LHCN-M2 (cell line): ENCODE data around the gene SPTBN1. TPM values are rescaled to one million over a fixed set of nuclear protein-coding genes. Genes with fewer than 3 reads are reported as not detected.
A peak's percentile ranks its signal among the peaks of the same experiment; 100 is the strongest.
"Not testable (repeated sequence)": the region's sequence is repeated elsewhere in the genome, so short reads cannot be mapped to it uniquely, and the experiment has no call there.

Experiments
- DNase-seq: peaks from one replicate; pipeline ENCODE4 v3.0.0-alpha.2; 2012; ENCODE audit warnings: low read depth
- total RNA-seq: library from RNA; depleted of rRNA; stranded (reverse); fragments of >200 nt; gene quantifications from 2 replicates; pipeline ENCODE4 v1.2.3, GENCODE V29; 2014

SPTBN1 gene
- total RNA-seq, 1 experiment from 2014 or later, result 169 TPM

DNA sequence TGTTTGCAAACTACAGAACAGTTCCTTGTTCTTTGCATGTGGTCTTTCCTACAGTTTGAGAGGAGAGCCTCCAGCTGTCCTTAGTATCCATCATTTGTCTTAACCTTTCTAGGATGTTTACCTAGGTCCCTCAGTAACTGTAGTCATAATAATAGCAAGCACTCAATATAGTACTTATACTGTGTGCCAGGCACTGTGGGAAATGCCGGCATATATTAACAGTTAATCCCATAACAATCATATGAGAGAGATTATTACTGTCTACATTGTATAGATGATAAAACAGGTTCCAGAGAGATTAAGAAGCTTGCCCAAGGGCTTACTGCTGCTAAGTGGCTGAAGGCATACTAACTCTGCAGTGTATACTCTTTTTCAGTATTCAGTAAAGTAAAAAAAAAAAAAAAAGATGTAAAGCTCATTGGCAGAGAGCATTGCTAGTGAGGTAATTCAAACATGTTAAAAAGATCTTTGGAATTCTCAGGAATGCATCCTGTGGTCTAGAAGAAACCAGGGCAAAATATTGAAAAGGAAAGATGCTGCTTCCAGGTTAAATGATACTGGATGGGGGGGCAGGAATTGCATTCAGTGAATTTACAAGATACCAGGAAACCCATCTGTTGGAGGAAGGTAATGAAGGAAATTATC lies 72.3 kb downstream of the SPTBN1 start:
- DNase-seq, result peak; percentile 14

DNA sequence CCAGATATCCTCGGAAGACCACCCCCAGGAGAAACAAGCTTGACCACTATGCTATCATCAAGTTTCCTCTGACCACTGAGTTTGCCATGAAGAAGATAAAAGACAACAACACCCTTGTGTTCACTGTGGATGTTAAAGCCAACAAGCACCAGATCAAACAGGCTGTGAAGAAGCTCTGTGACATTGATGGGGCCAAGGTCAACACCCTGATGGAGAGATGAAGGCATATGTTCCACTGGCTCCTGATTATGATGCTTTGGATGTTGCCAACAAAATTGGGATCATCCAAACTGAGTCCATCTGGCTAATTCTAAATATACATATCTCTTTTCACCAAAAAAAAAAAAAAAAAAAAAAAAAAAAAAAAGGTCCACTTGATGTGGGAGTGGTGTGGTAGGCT lies 73.4 kb downstream of the SPTBN1 start:
- DNase-seq, result not testable (repeated sequence)

DNA sequence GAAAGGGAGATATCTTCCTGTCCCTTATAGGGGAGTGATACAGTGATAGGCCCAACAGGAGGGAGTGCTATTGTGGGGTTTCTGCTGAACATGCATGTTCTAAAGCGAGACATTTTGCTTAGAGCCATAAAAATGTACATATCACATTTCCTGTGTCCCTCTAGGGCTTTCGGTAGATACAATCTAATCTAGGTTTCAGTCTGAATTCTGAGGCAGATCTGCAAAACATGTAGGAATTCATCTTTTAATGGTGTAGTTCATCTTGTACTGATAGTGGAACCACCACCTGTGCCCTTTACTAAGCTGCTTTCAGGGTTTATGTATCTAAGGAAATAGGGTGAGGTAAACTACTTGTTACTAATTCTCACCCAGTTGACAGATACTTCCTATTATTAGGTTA lies 73.8 kb downstream of the SPTBN1 start:
- no peak for DNase-seq

DNA sequence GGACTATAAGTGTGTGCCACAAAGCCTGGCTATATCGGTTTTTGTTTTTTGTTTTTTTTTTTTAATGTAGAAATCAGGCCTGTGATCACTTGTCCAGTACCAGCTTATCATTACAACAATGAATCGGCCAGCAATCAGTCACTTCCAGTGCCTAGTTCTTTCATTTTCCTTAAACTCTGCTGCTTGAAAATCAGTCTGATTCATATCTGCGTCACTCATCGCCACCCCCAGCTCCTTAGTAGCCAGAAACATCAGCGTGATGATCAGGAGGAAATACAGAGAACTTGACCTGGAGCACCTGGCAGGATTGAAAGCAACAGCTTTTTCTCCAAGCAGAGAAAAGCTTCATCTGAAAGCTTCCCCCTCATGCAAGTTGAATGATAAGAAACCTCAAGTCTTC lies 75.4 kb downstream of the SPTBN1 start:
- peak; percentile 79 for DNase-seq

DNA sequence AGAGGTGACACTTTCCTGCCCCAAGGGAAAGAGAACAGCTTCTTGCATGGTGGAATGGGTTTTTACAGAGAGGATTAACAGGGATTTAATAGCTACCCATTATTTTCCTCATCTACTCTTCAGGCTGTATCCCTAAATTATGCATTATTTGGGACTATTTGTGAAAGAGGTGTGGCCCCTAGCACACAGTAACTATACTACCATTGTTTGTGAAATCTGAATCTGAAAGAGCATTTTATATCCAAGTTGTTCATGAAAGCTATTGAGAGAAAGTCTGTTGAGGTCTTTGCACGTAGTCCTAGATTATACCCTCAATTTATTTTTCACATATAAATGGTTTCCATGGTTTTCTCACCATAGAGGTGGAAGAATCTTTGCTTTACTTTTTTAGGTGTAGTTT lies 78.1 kb downstream of the SPTBN1 start:
- no peak for DNase-seq

DNA sequence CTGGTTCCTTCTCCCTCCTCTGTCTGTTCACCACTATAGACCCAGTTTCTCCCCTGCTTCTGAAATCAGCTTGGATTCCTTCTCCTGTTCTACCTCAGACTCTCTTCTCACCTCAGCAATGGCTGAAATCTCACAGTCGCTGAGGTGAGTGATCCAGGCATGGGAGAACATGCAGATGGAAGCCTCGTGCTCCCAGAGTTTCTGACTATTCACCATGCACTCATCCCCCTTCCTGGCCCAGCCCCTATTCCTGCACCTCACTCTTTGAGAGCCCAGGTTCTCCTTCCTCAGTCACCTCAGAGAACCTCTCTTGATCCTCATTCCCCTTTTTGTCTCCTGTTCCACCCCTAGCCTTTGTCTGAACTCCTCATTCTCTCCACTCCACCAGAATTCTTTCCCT lies 78.5 kb downstream of the SPTBN1 start:
- no peak for DNase-seq

DNA sequence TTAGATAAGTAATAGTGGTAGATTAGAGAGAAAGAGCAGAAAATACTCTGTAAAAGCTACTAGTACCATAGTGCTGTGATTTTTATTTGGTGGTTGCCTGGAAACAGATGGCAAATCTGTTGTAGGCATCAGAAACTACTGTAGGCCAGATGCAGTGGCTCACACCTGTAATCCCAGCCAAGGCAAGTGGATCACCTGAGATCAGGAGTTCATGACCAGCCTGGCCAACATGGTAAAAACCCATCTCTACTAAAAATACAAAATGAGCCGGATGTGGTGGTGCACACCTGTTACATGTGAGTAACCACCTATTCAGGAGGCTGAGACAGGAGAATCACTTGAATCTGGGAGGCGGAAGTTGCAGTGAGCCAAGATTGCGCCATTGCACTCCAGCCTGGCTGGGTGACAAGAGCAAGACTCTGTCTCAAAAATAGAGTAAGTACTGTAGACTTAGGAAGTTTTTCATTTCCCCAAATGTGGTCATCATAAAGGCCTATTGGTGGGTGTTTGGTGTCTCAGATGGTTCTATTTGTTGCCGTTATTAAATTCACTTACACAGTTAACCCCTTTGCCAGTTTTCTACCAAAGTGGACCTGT lies 79.6 kb downstream of the SPTBN1 start:
- DNase-seq, result no peak

DNA sequence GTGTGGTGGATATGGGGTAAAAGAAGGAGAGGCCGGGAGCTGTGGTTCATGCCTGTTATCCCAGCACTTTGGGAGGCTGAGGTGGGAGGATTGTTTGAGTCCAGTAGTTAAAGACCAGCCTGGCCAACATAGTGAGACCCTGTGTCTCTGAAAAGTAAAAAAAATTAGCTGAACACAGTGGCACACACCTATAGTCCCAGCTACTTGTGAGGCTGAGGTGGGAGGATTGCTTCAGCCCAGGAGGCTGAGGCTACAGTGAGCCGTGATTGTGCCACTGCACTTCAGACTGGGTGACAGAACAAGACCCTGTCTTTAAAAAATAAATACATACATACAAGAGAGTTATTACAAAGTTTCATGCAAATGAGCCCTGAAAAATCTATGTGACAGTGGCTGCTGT lies 80.6 kb downstream of the SPTBN1 start:
- DNase-seq, result no peak

DNA sequence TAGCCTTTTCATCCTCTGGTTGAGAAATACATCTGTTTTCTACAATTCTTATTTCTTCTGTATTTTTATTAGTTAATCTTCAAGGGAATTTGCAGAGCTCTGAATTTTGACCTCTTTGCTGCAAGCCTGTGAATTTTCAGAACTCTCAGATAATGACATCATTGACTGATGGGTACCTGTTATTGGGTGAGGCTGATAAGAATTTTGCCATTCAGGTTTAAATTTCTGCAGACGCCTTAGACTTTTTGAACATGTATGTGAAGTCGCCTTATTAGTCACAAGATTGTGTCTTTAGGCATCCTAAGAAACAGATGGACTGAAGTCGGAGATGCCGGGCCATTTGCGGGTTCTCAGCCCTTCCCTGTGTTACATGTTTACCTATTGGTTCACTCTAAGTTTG lies 82.4 kb downstream of the SPTBN1 start:
- no peak for DNase-seq

DNA sequence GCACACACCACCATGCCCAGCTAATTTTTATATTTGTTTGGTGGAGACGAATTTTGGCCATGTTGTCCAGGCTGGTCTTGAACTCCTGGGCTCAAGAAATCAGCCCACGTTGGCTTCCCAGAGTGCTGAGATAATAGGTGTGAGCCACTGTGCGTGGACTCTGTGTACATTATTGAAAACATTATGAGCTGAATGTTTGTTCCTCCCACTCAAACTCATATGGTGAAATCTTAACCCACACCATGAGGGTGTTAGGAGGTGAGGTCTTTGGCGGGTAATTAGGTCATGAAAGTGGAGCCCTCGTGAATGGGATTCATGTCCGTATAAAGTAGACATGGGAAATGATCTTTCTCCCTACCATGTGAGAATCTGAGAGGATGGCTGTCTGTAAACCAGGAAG lies 83.6 kb downstream of the SPTBN1 start:
- no peak for DNase-seq

DNA sequence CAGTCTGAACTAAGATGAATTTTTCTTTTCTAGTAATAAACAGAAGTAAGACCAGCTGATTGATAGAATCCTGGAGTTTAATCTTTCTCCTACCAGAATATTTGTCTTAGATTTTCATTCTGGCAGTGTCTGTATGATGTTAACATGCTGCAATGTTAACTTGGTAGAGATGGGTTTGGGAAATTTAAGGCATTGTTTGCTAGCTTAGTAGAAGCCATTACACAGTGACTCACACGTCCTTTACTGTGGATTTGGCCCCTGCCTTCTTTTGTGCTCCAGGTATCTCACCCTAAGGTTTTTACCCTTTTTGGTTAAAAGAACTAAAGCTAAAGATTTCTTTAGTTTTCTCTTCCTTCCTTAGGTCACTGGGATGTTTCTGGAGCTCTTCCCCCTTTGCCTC lies 84.1 kb downstream of the SPTBN1 start:
- DNase-seq, result no peak

DNA sequence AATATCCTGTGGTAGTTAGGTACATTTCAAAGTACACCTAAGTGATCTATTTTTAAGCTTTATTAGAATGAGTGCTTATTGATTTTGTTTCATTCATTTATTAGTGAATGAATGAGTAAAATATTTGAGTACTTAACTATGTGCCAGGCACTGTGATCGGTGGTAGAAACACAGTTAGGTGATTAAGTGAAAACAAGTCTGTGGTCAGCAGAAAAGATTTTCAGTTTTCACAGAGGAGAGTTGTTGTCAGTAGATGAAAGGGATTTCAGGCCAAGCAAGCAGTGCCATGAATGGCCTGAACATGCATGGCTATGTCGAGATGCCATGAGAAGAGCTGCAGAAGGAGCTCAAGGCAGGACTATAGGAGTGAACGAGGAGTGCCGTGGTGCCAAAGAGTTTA lies 85.9 kb downstream of the SPTBN1 start:
- no peak for DNase-seq

DNA sequence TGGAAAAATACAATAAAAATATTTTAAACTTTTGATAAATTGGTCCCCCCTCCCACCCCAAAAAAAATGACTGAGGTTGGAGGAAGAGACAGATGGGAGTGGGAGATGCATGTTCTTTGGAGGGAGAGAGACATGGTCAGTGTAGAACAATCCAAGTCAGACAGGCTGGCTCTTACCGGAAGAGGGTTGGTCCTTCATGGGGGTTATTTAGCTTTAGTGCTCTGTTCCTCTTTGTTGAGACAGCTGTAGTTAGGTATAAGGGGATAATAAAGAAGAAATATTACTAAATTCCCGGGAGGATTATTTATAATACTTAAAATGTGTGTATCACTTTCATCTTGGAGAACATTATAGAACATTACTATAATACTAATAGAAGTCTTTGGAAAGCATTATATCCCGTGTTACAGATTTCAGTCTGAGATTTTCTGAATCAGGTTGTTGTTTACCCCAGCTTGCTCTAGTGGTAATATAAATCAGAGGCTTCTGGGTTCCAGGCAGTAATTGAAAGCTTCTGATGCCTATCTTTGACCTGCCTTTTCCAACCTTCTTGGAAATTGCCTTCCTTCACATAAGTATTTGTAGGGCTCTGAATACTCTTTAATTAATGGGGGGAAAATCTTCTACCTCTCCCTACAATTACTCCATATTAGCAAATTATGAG lies 87.7 kb downstream of the SPTBN1 start:
- DNase-seq, result no peak

DNA sequence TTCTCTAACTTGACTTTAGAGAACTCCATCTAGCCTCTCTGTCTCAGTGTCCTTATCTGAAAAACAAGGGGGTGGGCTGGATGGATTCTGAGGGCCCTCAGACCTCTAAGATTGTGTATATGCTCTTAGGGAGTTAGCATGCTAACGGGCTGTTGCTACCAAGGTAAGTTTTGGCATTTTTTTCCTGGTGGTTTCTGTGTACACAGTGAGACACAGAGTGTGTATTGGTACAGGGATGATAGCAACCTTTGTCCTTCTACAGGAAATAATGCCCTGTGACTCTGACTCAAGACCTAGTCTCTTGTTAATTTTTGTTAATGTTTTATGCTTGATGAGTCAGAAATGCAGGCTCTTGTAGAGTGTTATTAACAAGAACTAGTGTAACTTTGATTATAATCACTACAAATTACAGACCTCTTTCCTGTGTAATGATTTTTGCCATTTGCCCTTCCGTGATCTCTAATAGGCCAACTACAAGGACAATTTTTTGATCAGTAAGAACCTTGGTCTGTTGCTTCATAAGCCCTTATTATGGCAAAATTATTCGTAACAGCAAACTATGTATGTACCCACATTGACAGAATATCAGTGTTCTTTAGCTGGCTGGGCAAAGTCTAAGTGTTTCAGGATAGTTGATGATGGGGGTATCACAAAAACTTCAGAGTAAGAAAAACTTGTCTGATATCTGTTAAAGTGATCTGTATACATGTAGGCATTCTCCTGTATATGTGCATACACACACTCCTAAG lies 89.7 kb downstream of the SPTBN1 start:
- DNase-seq, result peak; percentile 70

DNA sequence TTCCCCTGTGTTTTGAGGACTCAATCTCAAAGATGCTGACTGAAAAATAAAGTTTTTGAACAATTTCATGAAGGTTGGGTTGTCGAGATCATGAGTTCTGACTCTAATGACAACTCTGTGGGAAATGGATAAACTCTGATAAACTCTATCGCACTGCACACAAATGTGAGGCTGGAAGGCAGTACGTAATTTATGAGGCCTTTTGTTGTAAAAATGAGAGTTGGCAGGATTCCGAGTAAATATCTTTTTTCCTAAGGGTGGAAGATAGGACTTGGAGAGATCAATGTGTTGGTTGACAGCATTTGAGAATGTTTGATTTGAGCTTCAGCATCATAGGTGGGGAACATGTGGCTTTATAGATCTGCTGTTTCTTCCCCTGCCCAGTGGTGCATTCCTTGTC lies 90.4 kb downstream of the SPTBN1 start:
- no peak for DNase-seq

DNA sequence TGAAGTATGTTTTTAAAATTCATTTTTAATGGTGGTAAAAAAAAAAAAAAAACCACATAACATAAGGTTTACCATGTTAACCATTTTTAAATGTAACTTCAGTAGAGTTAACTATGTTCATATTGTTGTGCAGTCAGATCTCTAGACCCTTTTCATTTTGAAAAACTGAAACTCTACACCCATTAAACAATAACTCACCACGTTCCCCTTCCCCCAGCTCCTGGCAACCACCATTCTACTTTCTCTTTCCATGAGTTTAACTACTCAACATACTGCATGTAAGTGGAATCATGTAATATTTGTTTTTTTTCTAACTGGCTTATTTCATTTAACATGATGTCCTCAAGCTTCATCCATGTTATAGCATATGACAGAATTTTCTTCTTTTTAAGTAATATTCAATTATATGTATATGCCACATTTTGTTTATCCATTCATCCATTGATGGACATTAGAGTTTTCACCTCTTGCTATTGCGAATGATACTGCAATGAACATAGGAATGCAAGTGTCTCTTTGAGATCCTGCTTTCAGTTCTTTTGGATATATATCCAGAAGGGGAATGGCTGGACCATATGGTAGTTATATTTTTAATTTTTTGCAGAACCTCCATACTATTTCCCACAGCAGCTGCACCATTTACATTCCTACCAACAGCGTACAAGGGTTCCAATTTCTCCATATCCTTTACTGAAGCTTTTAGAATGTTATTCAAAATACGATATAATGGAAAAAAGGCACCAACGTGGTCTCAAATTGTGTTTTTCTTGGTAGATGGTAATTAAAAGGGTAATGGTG lies 91.0 kb downstream of the SPTBN1 start:
- DNase-seq, result no peak

DNA sequence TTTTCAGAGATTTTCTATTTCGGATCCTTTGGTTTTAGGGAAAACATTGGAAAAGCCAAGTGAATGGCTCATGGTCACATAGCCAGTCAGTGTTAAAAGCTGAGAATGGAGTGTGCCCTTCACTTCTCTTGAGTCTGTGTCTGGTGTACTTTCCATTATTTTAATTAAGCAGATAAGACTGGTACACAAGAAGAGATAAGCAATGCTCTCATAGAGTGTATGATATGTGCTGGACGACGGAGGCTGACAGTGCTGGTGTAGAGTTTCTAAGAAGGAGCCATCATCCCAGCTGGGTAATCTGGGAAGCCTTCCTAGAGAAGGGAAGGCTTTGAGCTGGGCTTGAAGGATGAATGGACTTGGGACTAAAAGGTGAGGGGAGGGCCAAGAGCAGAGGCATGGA lies 93.3 kb downstream of the SPTBN1 start:
- DNase-seq, result no peak

DNA sequence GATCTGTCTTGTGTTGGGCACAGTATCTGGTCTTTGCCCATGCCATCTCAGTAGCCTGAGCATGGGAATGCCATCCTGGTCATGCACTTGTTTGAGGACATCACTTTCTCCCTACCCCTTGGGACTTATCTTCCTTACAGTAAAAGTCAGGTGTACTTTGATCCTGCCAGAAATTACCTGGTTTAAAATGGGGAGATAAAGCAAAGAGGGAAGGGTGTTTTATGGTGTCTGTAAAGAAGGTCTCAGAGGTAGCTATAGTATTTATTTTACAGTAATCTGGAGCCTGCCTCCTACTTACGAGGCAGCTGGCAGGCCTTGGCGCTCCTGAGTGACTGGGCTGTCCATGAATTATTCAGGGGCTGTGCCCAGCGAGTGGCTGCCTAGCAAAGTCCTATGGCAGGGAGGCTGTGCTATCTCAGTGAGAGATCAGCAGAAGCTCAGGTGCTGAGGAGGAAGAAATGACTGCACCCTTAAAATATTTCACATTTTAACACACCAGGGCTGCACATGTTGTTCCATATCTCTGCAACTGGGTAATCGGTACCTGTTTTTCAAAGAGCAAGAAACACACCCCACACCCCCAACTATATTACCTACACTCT lies 93.9 kb downstream of the SPTBN1 start:
- DNase-seq, result no peak

DNA sequence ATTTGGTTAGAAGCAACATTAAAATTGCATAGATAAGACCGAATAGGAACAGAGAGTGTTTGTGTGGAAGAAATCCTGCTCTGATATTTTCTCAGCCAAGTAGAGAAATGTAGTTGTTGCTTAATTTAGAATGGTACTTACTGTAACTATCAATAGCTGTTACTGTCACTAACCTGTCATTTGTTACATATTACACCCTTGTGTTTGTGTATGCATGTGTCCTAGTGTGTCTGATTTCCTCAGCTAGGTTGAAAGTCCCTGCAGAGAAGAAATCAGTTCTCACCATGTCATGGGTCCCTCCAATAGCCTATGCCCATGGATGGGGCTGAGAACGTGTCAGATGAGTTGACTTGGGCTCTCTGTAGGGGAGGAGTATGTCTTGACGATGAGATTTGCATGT lies 94.4 kb downstream of the SPTBN1 start:
- DNase-seq, result no peak

DNA sequence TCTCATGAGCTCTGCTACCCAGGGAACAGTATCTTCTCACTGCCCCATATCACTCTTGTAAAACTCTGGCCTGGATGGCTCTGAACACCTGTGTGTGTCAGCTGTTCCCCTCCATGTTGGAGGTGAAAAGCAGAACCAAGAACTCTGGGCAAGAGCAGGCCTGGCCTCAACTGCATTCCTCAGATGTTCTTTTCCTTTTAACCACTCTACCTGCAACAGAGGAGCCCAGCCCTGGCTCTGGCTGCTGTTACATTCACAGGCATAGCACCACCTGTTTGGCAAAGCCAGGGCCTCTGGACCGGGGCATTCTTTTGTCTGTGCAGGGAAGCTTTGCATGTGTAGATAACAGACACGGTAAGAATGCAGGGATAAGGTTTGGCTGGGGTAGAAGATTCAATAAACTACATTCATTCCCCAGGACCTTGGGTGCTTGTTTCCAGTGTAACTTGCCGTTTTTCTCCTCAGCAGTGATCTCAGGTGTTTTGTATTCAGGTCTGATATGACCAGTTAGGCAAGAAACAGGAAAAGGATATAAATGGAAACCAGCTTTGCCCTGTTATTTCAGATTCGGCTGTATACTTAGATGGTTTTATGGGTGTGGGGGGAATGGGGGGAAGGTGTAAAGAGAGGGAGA lies 95.1 kb downstream of the SPTBN1 start:
- no peak for DNase-seq

DNA sequence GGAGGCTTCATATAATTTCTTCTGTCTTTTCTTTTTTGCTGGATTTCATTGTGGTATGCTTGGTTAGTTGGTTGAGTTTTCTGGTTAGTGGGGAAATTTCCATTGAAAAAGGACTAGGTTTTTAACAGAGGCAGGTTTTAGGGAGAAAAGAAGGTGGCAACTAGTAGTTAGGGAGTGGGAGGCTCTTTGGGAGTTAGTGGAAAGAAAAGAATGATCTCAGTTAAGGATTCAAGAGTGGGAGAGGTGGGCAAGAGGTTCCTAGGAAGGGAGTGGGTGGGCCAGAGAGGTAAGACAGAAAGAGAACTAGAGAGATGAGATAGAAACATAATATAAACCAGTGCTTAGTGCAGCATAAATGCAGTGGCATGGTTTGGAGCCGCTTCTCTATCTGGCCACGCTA lies 96.9 kb downstream of the SPTBN1 start:
- DNase-seq, result no peak
